ENCODE data around the gene RIPOR3.

RIPOR3 gene

DNA sequence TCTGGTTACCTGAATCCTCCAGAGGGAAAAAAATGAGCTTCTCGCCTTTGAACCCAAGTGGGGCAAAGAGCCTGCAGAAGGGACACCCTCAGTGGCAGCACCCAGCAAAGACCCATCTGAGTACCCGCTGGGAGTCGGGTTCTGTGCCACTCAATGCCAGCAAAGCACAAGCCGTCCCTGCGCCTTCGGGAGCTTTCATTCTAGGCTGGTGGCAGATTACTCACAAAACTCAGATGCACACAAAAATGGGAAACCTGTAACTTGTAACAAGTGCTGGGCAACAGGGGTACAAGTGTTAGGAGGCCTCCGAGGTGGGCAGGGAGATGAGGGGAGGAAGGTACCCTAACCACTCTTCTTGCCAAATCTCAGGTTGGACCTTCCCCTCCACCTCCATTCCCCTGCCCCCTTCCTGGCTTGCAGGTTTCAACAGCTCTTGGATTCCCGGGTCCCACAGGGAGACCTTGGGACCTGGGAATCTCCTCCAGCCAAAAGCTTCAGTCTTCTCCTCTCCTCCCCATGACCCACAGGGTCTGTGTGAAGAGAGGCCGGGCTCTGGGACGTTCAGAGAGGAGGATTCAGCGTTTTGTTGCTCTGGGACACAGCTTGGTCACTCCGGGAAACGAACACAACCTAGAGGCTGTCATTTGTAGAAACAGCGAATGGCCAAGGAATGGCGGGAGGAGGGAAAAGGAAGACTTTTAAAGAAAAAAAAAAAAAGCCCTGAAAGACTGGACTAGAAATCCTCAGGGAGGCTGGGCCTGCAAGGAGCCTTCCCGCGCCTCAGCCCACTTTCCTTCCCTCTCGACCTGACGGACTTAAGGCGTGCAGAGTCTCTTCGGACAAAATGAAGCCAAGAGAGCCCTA is 38.8 kb upstream of the RIPOR3 start:
- Histone ChIP-seq H3K36me3 (ENCODE audit: control insufficient read depth, low read depth, low read length) (no peaks in the 10 kb centered on the region), H3K9ac (ENCODE audit: low read length) (peak overlapping the region; percentile 64), H3K4me3 (ENCODE audit: low read length) (peak overlapping the region; percentile 64), H3K9me3 (ENCODE audit: control insufficient read depth, low read depth, low read length) (no peaks in the 10 kb centered on the region), H3K27ac (ENCODE audit: low read length) (peak overlapping the region; percentile 14), H3K27me3 (ENCODE audit: control insufficient read depth, insufficient read depth, low read length) (no peaks in the 10 kb centered on the region), H3K4me1 (ENCODE audit: control insufficient read depth, low read depth, low read length) (peaks cover 15% of the 10 kb centered on the region)

DNA sequence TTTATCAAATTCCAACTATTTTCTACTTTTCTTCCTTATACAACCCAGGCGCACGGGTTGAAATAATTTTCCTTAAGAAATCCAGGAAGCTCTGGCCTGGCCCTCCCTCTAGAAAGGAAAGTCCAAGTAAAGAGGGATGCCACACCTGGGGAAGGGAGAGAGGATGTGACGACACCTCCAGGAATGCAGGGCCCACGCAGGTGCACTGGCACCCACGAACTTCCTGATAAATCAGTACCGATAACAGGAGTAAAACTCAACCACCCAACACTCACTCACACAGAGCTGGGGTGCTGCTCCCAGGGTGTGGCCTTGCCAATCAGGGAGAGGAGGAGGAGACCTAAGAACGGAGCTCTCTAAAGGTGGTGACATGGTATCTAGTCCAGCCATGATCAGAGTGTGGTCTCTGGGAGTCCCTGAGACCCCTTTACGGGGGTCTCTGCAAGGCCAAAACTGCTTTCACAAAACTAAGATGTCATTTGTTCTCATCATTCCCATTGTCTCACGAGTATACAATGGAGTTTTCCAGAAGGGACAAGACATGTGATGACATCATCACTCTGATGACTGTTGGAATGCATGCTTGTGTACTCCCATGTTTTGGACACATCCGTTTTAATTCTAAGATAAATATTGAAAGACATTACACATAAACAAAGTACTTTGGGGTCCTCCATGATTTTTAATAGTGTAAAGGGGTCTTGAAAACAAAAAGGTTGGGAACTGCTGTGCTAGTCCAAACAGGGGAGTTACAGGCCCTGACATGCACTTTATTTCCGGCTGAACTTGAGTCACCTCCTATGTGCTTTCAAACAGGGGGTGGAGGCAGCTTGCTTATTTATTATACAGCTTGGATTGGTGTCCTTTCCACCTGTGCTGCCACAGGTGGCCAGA is 37.9 kb upstream of the RIPOR3 start:
- no peaks in the 10 kb centered on the region for H3K27me3 ChIP-seq (ENCODE audit: control insufficient read depth, insufficient read depth, low read length)
- H3K4me1 ChIP-seq (ENCODE audit: control insufficient read depth, low read depth, low read length) = peaks cover 23% of the 10 kb centered on the region
- H3K9me3 ChIP-seq (ENCODE audit: control insufficient read depth, low read depth, low read length) = no peaks in the 10 kb centered on the region
- no peak overlapping the region for H3K4me3 ChIP-seq (ENCODE audit: low read length)
- H3K36me3 ChIP-seq (ENCODE audit: control insufficient read depth, low read depth, low read length) = no peaks in the 10 kb centered on the region
- H3K9ac ChIP-seq (ENCODE audit: low read length) = no peak overlapping the region
- no peak overlapping the region for H3K27ac ChIP-seq (ENCODE audit: low read length)

- Histone ChIP-seq H3K27me3 (ENCODE audit: control insufficient read depth, insufficient read depth, low read length) (no peaks in the 10 kb centered on the region), H3K9ac (ENCODE audit: low read length) (no peak overlapping the region), H3K36me3 (ENCODE audit: control insufficient read depth, low read depth, low read length) (no peaks in the 10 kb centered on the region), H3K4me1 (ENCODE audit: control insufficient read depth, low read depth, low read length) (peaks cover 23% of the 10 kb centered on the region), H3K27ac (ENCODE audit: low read length) (no peak overlapping the region), H3K4me3 (ENCODE audit: low read length) (no peak overlapping the region), H3K9me3 (ENCODE audit: control insufficient read depth, low read depth, low read length) (no peaks in the 10 kb centered on the region)
Observed at GRCh38 chr20:50728486-50728980, 37.2 kb upstream of the RIPOR3 start.

DNA sequence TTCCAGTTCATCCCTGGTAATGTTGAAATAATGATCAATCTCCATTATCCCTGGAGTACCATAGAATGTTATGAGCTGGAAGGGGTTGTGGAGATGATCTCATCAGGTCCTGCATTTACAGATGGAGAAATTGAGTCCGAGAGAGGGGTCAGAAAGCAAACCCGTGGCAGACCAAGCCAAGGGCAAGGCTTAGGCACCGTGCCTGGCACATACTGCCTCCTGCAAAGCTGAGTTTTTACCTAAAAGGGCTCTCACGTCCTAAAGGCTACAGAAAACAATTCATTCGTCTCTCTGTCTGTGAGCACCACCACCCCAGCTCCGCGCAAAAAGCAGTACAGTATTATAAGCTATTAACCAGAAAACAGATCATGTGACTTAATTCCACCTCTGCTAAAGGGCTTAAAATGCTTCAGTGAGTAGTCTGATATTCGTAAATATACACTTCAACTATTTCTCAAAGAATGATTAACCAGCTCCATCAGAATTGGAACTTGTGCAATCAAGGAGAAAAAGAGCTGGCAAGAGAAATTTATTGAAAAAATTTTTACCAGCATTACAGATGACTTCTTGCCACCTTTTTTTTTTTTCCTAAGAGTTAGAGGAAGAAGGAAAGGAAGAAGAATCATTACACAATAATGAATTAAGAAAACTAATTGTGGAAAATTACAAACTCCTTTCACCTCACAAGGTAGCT is 36.6 kb upstream of the RIPOR3 start:
- H3K27me3 ChIP-seq (ENCODE audit: control insufficient read depth, insufficient read depth, low read length) = no peaks in the 10 kb centered on the region
- H3K36me3 ChIP-seq (ENCODE audit: control insufficient read depth, low read depth, low read length) = no peaks in the 10 kb centered on the region
- H3K27ac ChIP-seq (ENCODE audit: low read length) = no peak overlapping the region
- peaks cover 23% of the 10 kb centered on the region for H3K4me1 ChIP-seq (ENCODE audit: control insufficient read depth, low read depth, low read length)
- H3K4me3 ChIP-seq (ENCODE audit: low read length) = no peak overlapping the region
- no peak overlapping the region for H3K9ac ChIP-seq (ENCODE audit: low read length)
- no peaks in the 10 kb centered on the region for H3K9me3 ChIP-seq (ENCODE audit: control insufficient read depth, low read depth, low read length)

GRCh38 chr20:50726955-50727791 is 35.8 kb upstream of the RIPOR3 start:
- peaks cover 19% of the 10 kb centered on the region for H3K4me1 ChIP-seq (ENCODE audit: control insufficient read depth, low read depth, low read length)
- no peaks in the 10 kb centered on the region for H3K27me3 ChIP-seq (ENCODE audit: control insufficient read depth, insufficient read depth, low read length)
- H3K27ac ChIP-seq (ENCODE audit: low read length) = no peak overlapping the region
- no peak overlapping the region for H3K4me3 ChIP-seq (ENCODE audit: low read length)
- no peaks in the 10 kb centered on the region for H3K36me3 ChIP-seq (ENCODE audit: control insufficient read depth, low read depth, low read length)
- H3K9me3 ChIP-seq (ENCODE audit: control insufficient read depth, low read depth, low read length) = no peaks in the 10 kb centered on the region
- no peak overlapping the region for H3K9ac ChIP-seq (ENCODE audit: low read length)

GRCh38 chr20:50725724-50726005 is 34.3 kb upstream of the RIPOR3 start:
- no peaks in the 10 kb centered on the region for H3K27me3 ChIP-seq (ENCODE audit: control insufficient read depth, insufficient read depth, low read length)
- H3K4me3 ChIP-seq (ENCODE audit: low read length) = no peak overlapping the region
- H3K9ac ChIP-seq (ENCODE audit: low read length) = no peak overlapping the region
- peaks cover 19% of the 10 kb centered on the region for H3K4me1 ChIP-seq (ENCODE audit: control insufficient read depth, low read depth, low read length)
- no peaks in the 10 kb centered on the region for H3K36me3 ChIP-seq (ENCODE audit: control insufficient read depth, low read depth, low read length)
- H3K9me3 ChIP-seq (ENCODE audit: control insufficient read depth, low read depth, low read length) = no peaks in the 10 kb centered on the region
- no peak overlapping the region for H3K27ac ChIP-seq (ENCODE audit: low read length)

GRCh38 chr20:50724851-50725723 is 33.7 kb upstream of the RIPOR3 start:
- H3K27ac ChIP-seq (ENCODE audit: low read length) = no peak overlapping the region
- no peak overlapping the region for H3K4me3 ChIP-seq (ENCODE audit: low read length)
- H3K36me3 ChIP-seq (ENCODE audit: control insufficient read depth, low read depth, low read length) = no peaks in the 10 kb centered on the region
- no peaks in the 10 kb centered on the region for H3K27me3 ChIP-seq (ENCODE audit: control insufficient read depth, insufficient read depth, low read length)
- no peak overlapping the region for H3K9ac ChIP-seq (ENCODE audit: low read length)
- no peaks in the 10 kb centered on the region for H3K9me3 ChIP-seq (ENCODE audit: control insufficient read depth, low read depth, low read length)
- H3K4me1 ChIP-seq (ENCODE audit: control insufficient read depth, low read depth, low read length) = peaks cover 19% of the 10 kb centered on the region

DNA sequence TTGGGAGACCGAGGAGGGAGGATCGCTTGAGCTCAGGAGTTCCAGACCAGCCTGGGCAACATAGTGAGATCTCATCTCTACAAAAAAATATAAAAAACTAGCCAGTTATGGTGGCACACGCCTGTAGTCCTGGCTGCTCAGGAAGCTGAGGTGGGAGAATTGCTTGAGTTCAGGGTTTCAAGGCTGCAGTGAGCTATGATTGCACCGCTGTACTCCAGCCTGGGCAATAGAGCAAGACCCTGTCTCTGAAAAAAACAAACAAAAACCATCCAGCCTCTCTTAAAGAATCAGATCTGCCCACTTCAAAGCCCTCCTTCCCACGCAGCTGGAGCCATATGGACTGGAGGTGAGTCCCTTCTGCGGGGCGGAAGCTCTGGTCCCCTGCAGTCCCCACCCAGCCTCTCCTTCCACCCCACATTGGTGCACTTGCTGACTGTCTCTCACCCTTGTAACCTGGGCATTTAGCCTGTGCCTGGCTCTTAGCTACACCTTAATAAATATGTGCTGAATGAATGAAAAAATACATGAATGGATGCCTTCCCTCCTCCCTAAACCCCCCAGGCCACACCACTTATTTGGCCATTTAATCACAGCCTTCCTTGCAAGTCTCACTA is 32.9 kb upstream of the RIPOR3 start:
- no peaks in the 10 kb centered on the region for H3K9me3 ChIP-seq (ENCODE audit: control insufficient read depth, low read depth, low read length)
- H3K4me1 ChIP-seq (ENCODE audit: control insufficient read depth, low read depth, low read length) = peaks cover 11% of the 10 kb centered on the region
- no peak overlapping the region for H3K27ac ChIP-seq (ENCODE audit: low read length)
- no peaks in the 10 kb centered on the region for H3K27me3 ChIP-seq (ENCODE audit: control insufficient read depth, insufficient read depth, low read length)
- H3K9ac ChIP-seq (ENCODE audit: low read length) = no peak overlapping the region
- H3K4me3 ChIP-seq (ENCODE audit: low read length) = no peak overlapping the region
- no peaks in the 10 kb centered on the region for H3K36me3 ChIP-seq (ENCODE audit: control insufficient read depth, low read depth, low read length)

GRCh38 chr20:50723672-50724071 is 32.3 kb upstream of the RIPOR3 start:
- Histone ChIP-seq H3K27ac (ENCODE audit: low read length) (no peak overlapping the region), H3K4me1 (ENCODE audit: control insufficient read depth, low read depth, low read length) (peaks cover 11% of the 10 kb centered on the region), H3K9me3 (ENCODE audit: control insufficient read depth, low read depth, low read length) (no peaks in the 10 kb centered on the region), H3K9ac (ENCODE audit: low read length) (no peak overlapping the region), H3K4me3 (ENCODE audit: low read length) (no peak overlapping the region), H3K27me3 (ENCODE audit: control insufficient read depth, insufficient read depth, low read length) (no peaks in the 10 kb centered on the region), H3K36me3 (ENCODE audit: control insufficient read depth, low read depth, low read length) (no peaks in the 10 kb centered on the region)

Data from iPS-18a (cell line).